Suppressor macrophage (primary cell): ENCODE results near the gene MYO5B.

Experiments
- DNase-seq, 4 experiments: peaks; one replicate each; pipeline ENCODE4 v3.0.0-alpha.2; 2020 to 2022

MYO5B gene

DNA sequence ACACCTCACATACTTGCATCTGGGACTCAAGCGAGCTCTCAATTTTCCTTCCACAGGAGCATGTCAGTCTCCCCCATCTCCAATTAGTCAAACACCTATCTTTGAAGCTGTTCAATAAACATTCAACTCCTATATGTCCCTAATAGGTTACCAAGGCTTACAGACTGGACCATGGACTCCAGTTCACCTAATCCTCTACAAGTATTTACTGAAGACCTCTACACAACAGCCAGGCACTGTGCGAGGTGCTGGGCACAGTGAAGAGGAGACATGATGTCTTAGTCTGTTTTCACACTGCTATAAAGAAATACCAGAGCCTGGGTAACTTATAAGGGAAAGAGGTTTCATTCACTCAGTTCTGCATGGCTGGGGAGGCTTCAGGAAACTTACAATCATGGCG lies 129.9 kb downstream of the MYO5B start:
- DNase-seq = no peak

GRCh38 chr18:50061876-50062517 lies 132.9 kb downstream of the MYO5B start:
- DNase-seq = no peak

- DNase-seq = no peak
Observed at GRCh38 chr18:50060822-50061221, 134.1 kb downstream of the MYO5B start.

GRCh38 chr18:50058731-50059130 lies 136.2 kb downstream of the MYO5B start:
- no peak for DNase-seq

- no peak for DNase-seq
Observed at GRCh38 chr18:50057009-50057408, 137.9 kb downstream of the MYO5B start.

GRCh38 chr18:50056185-50056584 lies 138.8 kb downstream of the MYO5B start:
- no peak for DNase-seq

- no peak for DNase-seq
Observed at GRCh38 chr18:50055488-50055887, 139.5 kb downstream of the MYO5B start.

DNA sequence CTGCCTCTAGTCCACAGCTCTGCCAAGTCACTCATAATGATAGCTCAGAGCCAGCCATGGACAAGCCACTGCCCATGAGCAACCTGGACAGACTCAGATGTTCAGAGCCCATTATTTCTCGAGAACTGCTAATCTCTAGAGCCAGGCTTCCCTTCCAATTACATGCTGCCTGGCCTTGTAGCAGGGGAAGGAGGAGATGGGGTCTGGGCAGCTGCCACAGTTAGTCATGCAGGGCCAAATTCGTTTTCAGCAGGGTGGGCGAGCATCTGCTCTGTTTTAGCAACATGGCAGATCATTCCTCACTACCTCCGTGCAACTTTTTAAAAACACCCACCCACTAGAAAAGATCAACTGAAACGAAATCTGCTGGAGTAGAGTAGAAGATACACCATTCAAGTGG lies 141.8 kb downstream of the MYO5B start:
- no peak for DNase-seq

DNA sequence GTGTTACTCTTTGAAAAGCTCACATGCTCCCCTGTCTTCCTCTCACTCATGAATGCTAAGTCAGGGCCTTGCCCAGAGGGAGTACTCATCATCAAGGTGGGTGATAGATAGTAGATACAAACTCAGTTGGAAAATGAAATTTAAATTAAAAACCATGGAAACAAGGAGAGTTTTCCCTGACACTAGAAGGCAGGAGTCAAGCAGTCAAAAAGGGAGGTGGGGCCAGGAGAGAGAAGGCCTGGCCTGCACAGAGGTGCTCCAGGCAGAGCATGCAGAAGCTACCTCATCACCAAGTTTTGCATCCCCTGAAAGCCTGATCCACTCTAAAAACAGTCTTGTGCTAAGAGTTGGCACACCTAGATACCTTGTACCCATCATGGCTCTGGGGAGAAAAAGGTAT lies 143.7 kb downstream of the MYO5B start:
- no peak for DNase-seq

GRCh38 chr18:50045126-50045525 lies 149.8 kb downstream of the MYO5B start:
- DNase-seq = no peak

DNA sequence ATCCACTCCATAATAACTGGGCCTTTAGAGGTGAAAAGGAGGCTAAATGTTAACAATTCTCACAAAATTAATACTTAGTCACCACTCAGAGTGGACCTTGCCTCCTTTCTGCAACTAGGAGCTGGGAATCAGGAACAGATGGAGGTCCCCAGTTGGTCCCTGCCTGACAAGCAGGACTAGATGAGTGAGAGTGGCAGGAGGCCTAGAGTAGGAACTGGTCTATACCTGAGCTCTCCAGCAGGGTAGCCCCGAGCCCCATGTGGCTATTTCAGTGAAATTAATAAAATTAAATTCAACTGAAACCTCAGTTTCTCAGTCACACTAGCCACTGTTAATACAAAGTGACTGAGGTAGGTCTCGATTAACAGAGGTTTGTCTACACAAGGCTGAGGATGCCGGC lies 150.5 kb downstream of the MYO5B start:
- no peak for DNase-seq

DNA sequence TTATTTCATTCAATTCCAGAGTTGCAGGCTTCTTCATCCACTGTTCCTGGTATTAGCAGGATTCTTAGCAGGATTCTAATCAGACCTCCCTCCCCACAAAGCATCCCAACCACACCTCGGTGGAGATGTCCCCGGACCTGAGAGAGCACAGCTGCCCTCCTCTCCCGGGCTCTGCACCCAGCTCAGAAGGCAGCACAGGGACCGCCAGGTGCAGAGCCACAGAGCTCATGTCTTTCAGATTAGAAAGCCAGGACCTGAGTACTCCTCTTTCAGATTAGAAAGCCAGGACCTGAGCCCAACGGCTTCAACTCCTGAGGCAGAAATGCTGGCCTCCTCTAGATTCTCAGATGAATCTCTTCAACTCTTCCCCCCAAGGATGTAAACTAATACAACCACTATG lies 152.3 kb downstream of the MYO5B start:
- DNase-seq = no peak

DNA sequence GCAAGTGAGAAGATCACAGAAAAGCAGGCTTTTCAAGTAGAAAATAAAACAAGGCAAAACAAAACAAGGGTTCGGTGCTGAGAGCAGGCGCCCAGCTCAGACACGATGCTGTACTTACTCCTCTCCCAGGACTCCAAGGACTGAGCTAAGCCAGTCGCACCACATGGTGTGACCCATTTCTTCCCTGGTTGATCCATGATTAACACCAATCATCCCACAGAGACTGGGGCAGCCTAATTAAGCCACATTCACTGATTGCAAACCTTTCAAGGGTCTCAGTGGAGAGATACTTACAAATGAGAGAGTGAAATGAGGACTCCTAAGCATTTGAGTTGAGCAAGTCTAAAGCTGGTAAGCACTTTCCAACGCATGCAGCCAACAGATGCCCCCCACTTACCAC lies 155.2 kb downstream of the MYO5B start:
- no peak for DNase-seq

- no peak for DNase-seq
Observed at GRCh38 chr18:50038448-50038847, 156.5 kb downstream of the MYO5B start.

GRCh38 chr18:50034029-50034428 lies 160.9 kb downstream of the MYO5B start:
- DNase-seq = no peak

DNA sequence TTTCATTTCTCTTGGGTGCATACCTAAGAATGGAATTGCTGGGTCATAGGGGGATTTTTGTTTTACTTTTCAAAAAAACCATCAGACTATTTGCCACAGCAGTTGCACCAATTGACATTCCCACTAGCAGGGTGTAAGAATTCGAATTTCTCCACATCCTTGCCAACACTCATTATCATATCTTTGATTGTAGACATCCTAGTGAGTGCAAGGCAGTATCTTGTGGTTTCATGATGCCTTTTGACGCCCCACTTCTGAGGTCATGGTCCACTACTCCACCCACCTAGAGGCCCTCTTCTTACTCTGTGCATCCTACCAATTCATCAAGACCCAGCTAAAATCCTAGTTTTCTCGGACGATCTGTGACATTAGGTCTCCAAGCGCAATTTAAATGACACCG lies 161.9 kb downstream of the MYO5B start:
- DNase-seq = no peak

GRCh38 chr18:50030146-50030545 lies 164.8 kb downstream of the MYO5B start:
- no peak for DNase-seq

GRCh38 chr18:50027996-50028395 lies 167.0 kb downstream of the MYO5B start:
- no peak for DNase-seq

- no peak for DNase-seq
Observed at GRCh38 chr18:50024466-50024865, 170.5 kb downstream of the MYO5B start.

DNA sequence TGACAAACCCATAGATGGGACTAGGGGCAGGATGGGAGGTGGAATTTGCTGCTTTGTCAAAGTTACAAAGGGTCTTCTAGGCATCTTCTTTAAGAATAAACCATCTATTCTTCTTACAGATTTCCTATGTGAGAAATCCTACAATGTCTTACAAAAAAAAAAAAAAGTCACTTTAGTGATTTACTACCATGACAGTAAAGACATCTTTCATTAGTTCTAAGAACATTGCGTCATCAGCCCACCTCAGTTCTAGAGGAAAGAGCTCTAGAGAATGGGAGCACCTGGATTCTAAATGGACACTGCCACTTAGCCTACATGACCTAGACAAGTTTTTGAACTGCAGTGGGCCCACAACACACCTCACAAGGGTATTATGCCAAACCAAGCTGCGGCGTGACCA lies 172.0 kb downstream of the MYO5B start:
- no peak for DNase-seq

GRCh38 chr18:50014606-50015005 lies 180.3 kb downstream of the MYO5B start:
- no peak for DNase-seq

DNA sequence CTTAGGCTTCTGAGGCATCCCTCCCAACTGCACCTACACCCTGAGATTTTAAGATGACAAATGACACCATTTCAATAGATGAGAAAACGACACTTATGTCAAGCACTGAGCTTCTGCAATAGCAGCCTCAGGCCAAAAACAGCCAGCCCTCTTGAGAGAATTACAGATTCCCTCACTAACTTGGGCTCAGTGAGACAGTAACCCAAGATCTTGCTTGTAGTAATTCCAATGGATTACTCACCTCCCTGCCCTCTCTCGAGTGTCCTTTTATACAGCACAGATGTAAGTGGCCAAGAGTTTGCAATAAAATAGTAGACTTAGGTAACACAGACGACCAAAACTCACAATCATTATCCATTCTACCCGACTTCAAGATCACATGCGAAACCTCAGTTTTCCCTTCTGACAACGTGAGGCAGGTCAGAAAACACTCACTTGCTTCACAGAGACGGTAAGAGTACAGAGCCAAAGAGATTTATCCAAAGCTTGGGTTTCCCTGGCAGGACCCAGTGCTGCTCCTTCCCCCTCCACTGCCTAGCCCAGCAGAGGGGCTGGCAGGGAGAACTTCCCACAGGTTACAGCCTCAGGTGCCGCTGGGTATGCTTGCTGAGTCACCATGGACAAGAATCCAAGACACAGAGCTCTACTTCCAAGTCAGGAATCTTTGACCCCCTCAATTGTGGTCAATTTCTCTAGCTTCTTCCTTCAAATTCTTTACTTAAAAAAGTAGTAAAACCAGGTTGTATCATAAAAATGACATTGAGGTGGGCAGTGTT lies 181.4 kb downstream of the MYO5B start:
- DNase-seq = no peak

DNA sequence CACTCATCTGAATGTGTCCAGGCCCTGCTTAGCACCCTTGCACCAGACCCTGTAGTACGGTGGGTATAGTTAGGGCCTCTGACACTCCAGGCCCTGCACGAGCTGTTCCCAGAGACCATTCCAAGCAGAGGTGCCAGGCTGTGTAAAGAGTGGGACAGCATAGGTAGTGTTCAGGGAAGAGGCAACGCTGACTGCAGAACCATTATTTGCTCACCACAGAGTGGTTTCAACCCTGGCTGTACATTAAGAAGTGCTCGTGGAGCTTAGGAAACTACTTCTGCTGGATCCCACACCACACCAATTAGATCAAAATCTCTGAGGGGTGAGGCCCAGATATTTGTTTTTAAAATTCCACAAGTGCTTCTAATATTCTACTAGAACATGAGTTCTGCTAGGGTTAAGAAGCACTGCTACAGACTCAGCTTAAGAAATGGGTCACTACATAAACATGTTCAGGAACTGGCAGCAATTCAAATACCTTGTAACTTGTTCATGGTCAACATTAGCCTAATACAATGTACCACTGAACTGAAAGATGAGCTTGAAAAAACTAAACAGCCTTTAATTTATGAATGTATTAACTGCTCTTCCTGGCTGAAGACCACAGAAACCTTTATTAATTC lies 183.0 kb downstream of the MYO5B start:
- no peak for DNase-seq

DNA sequence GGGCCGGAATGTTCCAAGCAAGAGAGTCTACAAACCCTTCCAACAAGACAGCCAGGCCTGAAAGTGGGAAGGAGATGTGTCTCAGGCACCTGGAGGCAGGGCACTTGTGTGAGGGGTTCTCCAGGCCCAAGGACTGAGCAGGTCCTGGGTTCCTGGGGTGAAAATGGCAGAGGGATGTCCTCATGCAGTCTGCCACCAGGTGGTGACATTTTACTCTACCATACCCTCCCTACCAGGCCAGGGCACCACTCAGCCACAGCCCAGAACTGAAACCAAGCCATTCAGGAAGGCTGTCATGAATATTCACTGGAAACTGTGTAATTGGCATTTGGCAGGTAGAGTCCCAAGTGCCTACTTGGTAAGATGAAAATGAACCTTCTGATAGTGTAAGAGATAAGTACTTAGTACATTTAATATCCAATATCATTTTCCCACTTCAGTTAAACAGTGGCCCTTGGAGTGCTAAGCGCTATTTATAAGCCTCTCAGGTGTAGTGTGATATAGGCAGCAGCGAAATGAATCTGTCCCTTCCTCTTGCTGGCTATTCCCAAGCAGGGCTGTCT lies 185.1 kb downstream of the MYO5B start:
- peak; percentile 26 to 59 (median 46) for DNase-seq
